MCF 10A (cell line): ENCODE results near the gene CNN3. TPM values are rescaled to one million over a fixed set of nuclear protein-coding genes. Genes with fewer than 3 reads are reported as not detected.
A peak's percentile ranks its signal among the peaks of the same experiment; 100 is the strongest.

Experiments used
- BruUV-seq: library from RNA; stranded (reverse); fragments of 400-500 nt; replicated peaks from 2 replicates; lab custom pipeline; 2021; lab: Mats Ljungman, UMichigan
- CTCF ChIA-PET: fragments of 300-600 bp; sonication (Branson Sonifier 250); formaldehyde crosslinking; extraction: SDS; loops from one replicate; lab custom pipeline; 2021; ENCODE audit warnings: antibody characterized with exemption, inconsistent platforms; lab: Yijun Ruan, JAX
- POLR2A ChIA-PET: fragments of 300-600, 350-650 bp; sonication (Branson Sonifier 250); formaldehyde crosslinking; extraction: SDS; loops from one replicate; lab custom pipeline; 2020; ENCODE audit warnings: antibody characterized with exemption, inconsistent platforms; lab: Yijun Ruan, JAX
- DNase-seq: peaks from one replicate; pipeline ENCODE4 v3.0.0-alpha.2; 2018; ENCODE audit not compliant: unreplicated experiment
- H3K27ac Mint-ChIP-seq: one replicate; pipeline ENCODE4 v1.8.0; 2022; ENCODE audit warnings: mild to moderate bottlenecking, low read depth, mixed read lengths; ENCODE audit not compliant: unreplicated experiment
- H3K27me3 Mint-ChIP-seq: one replicate; pipeline ENCODE4 v1.8.0; 2022; ENCODE audit warnings: mixed read lengths; ENCODE audit not compliant: insufficient read depth, unreplicated experiment
- H3K36me3 Mint-ChIP-seq: one replicate; pipeline ENCODE4 v1.8.0; 2022; ENCODE audit warnings: mild to moderate bottlenecking, moderate library complexity, mixed read lengths; ENCODE audit not compliant: insufficient read depth, unreplicated experiment
- H3K4me1 Mint-ChIP-seq: one replicate; pipeline ENCODE4 v1.8.0; 2022; ENCODE audit warnings: mixed read lengths; ENCODE audit not compliant: insufficient read depth, unreplicated experiment
- H3K4me3 Mint-ChIP-seq: one replicate; pipeline ENCODE4 v1.8.0; 2022; ENCODE audit warnings: mild to moderate bottlenecking, moderate library complexity, mixed read lengths; ENCODE audit not compliant: unreplicated experiment
- H3K9me3 Mint-ChIP-seq: one replicate; pipeline ENCODE4 v1.8.0; 2022; ENCODE audit warnings: mixed read lengths; ENCODE audit not compliant: unreplicated experiment
- intact Hi-C: fragments of 100-400 bp; cut with micrococcal nuclease; formaldehyde crosslinking; loops from 2 replicates; pipeline ENCODE4 v1.14.1; 2022
- total RNA-seq: library from RNA; stranded (reverse); gene quantifications from 2 replicates; pipeline ENCODE4 v1.2.3, GENCODE V29; 2022
- TF ChIP-seq, protein P1 (sequence below): fragments of 200-600 bp; IDR thresholded peaks from one replicate; pipeline ENCODE4 v1.8.0; 2022; ENCODE audit warnings: antibody characterized with exemption, mild to moderate bottlenecking; ENCODE audit not compliant: unreplicated experiment

Gene CNN3
- total RNA-seq, 1 experiment from 2014 or later = 48.2 TPM

DNA sequence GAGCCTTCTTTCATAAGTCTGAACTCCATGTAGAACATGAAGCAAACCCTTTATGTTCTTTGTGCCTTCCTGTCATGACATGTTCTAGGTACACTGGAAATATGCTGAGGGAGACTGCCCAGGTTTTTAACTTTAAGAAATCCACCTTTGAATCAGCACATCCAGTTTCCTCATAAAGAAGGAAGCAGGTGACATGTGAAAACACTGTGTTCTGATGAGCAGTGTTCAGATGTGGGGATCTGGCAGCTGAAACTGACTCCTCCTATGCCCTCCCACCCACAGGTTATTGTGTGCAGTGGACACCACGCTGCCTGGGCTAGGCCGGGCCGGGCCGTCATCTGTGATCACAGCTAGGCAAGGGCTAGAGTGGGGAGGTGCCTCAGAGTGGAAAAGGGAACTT, 51.1 kb downstream of the CNN3 start:
- DNase-seq = peak; percentile 73

DNA sequence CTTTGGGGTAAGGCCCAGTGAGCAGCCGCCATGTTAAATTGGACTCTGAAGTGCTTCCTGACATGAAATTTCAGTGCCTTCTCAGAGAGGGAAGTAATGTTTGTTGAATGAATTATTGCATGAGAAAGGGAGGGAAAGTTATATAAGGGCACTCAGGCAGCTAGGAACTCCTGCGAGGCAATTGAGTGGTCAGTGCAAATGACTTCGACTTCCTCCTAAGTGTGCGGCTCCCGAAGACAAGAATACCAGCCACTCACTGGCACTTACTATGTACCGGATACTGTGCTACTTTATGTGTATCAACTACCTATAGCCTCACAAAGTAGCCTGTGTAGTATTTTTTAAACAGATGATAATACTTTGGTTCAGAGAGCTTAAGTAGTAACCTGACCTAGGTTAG, 52.5 kb downstream of the CNN3 start:
- intact Hi-C loops = no loop called here
- Mint-ChIP-seq H3K4me1 (peaks cover 23% of the 10 kb centered on the region), H3K27me3 (no peaks in the 10 kb centered on the region), H3K4me3 (no peak overlapping the region), H3K36me3 (no peaks in the 10 kb centered on the region), H3K9me3 (no peaks in the 10 kb centered on the region), H3K27ac (no peak overlapping the region)
- no TSS peak for BruUV-seq
- TF ChIP-seq, protein P1, sequence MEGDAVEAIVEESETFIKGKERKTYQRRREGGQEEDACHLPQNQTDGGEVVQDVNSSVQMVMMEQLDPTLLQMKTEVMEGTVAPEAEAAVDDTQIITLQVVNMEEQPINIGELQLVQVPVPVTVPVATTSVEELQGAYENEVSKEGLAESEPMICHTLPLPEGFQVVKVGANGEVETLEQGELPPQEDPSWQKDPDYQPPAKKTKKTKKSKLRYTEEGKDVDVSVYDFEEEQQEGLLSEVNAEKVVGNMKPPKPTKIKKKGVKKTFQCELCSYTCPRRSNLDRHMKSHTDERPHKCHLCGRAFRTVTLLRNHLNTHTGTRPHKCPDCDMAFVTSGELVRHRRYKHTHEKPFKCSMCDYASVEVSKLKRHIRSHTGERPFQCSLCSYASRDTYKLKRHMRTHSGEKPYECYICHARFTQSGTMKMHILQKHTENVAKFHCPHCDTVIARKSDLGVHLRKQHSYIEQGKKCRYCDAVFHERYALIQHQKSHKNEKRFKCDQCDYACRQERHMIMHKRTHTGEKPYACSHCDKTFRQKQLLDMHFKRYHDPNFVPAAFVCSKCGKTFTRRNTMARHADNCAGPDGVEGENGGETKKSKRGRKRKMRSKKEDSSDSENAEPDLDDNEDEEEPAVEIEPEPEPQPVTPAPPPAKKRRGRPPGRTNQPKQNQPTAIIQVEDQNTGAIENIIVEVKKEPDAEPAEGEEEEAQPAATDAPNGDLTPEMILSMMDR = no peak
- ChIA-PET POLR2A (interaction anchor here (1.2 to 5.3 kb wide), 3 partner anchors 11 to 73 kb away, joined by 3 to 91 read pairs (median 28); no protein-coding TSS in a partner anchor), CTCF (interaction anchor here (0.5 to 3.1 kb wide), 9 partner anchors 9 to 893 kb away, joined by 3 to 26 read pairs (median 3); no protein-coding TSS in a partner anchor)
- no peak for DNase-seq

More for the DNA sequence above, 51.1 kb downstream of the CNN3 start:
- peak overlapping the region; percentile 59 for H3K27ac Mint-ChIP-seq
- POLR2A ChIA-PET = interaction anchor here (1.1 to 5.3 kb wide), 10 partner anchors 10 to 166 kb away, joined by 3 to 91 read pairs (median 4); partner anchors contain the start of gene CNN3
- BruUV-seq = no TSS peak
- intact Hi-C loops = no loop called here
- no peak overlapping the region for H3K4me3 Mint-ChIP-seq
- no peaks in the 10 kb centered on the region for H3K36me3 Mint-ChIP-seq
- H3K4me1 Mint-ChIP-seq = peaks cover 23% of the 10 kb centered on the region
- TF ChIP-seq, protein P1 = no peak
- no peaks in the 10 kb centered on the region for H3K9me3 Mint-ChIP-seq
- H3K27me3 Mint-ChIP-seq = no peaks in the 10 kb centered on the region
- CTCF ChIA-PET = interaction anchor here (0.6 to 3.1 kb wide), 7 partner anchors 21 to 241 kb away, joined by 3 to 26 read pairs (median 3); partner anchors contain the start of gene TLCD4

- Mint-ChIP-seq H3K4me1 (peaks cover 23% of the 10 kb centered on the region), H3K27ac (no peak overlapping the region), H3K4me3 (no peak overlapping the region), H3K36me3 (no peaks in the 10 kb centered on the region), H3K9me3 (no peaks in the 10 kb centered on the region), H3K27me3 (no peaks in the 10 kb centered on the region)
- CTCF ChIA-PET = interaction anchor here (0.5 to 2.5 kb wide), 9 partner anchors 9 to 892 kb away, joined by 3 to 19 read pairs (median 3); no protein-coding TSS in a partner anchor
- no peak for DNase-seq
- TF ChIP-seq, protein P1 = no peak
- intact Hi-C loops = no loop called here
- BruUV-seq = no TSS peak
- POLR2A ChIA-PET = interaction anchor here (4.6 to 5.3 kb wide), 2 partner anchors 11 to 18 kb away, joined by 28 to 91 read pairs; no protein-coding TSS in a partner anchor
Observed at GRCh38 chr1:94873520-94874351, 53.2 kb downstream of the CNN3 start.
